ENCODE data around the gene SHROOM1. TPM values are rescaled to one million over a fixed set of nuclear protein-coding genes. Genes with fewer than 3 reads are reported as not detected.

SHROOM1 gene
- total and polyA plus RNA-seq, 2 experiments from 2014 or later, result 2.5 to 5.4 TPM

DNA sequence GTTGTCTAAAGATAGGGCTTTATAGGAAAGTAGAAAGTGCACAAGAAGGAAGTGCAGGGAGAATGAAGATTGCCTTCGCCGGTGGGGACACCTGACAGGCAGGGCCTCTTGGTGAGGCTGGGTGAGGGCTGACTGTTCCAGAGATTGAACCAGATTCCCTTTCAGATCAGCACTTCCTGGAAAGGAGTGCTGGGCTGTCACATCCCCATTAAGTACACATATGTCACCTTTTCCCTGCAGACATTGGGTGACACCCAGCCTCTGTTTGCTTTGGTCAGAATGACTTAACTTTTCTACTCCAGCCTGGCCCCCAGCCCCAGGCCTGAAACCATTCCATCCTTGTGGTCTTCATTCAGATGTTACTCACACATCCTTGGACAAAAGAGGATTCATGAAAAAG, 7.4 kb upstream of the SHROOM1 start:
- ATAC-seq (no peak), DNase-seq (ENCODE audit: low spot score) (no peak)
- H3K27ac ChIP-seq (ENCODE audit: low read depth), result no peak overlapping the region
- H3K36me3 ChIP-seq (ENCODE audit: insufficient read depth), result no peaks in the 10 kb centered on the region
- no peak overlapping the region for H3K4me3 ChIP-seq
- no peaks in the 10 kb centered on the region for H3F3A ChIP-seq (replicated peaks; ENCODE audit: low read depth)
- H3K27ac Mint-ChIP-seq, result no peak overlapping the region
- H3K79me2 ChIP-seq (replicated peaks; ENCODE audit: insufficient read depth), result no peaks in the 10 kb centered on the region
- no peaks in the 10 kb centered on the region for H3K9me3 Mint-ChIP-seq
- peaks cover 5% of the 10 kb centered on the region; the same call in 1 of the 2 replicates for H3K27me3 ChIP-seq (ENCODE audit: insufficient read depth)
- H3K4me1 Mint-ChIP-seq, result no peaks in the 10 kb centered on the region
- no peaks in the 10 kb centered on the region for H4K20me1 ChIP-seq (replicated peaks; ENCODE audit: insufficient read depth)
- H3K27me3 Mint-ChIP-seq (ENCODE audit: insufficient read depth, low read depth, poor library complexity), result peaks cover 2% of the 10 kb centered on the region
- no peaks in the 10 kb centered on the region for H3K4me1 ChIP-seq (ENCODE audit: insufficient read depth)
- H3K4me2 ChIP-seq, result no peak overlapping the region
- no peaks in the 10 kb centered on the region for H3K36me3 Mint-ChIP-seq (ENCODE audit: low read depth)
- no peak overlapping the region for H2AFZ ChIP-seq
- no peaks in the 10 kb centered on the region for H3K9me2 ChIP-seq (ENCODE audit: insufficient read depth)
- TF ChIP-seq, protein P1, sequence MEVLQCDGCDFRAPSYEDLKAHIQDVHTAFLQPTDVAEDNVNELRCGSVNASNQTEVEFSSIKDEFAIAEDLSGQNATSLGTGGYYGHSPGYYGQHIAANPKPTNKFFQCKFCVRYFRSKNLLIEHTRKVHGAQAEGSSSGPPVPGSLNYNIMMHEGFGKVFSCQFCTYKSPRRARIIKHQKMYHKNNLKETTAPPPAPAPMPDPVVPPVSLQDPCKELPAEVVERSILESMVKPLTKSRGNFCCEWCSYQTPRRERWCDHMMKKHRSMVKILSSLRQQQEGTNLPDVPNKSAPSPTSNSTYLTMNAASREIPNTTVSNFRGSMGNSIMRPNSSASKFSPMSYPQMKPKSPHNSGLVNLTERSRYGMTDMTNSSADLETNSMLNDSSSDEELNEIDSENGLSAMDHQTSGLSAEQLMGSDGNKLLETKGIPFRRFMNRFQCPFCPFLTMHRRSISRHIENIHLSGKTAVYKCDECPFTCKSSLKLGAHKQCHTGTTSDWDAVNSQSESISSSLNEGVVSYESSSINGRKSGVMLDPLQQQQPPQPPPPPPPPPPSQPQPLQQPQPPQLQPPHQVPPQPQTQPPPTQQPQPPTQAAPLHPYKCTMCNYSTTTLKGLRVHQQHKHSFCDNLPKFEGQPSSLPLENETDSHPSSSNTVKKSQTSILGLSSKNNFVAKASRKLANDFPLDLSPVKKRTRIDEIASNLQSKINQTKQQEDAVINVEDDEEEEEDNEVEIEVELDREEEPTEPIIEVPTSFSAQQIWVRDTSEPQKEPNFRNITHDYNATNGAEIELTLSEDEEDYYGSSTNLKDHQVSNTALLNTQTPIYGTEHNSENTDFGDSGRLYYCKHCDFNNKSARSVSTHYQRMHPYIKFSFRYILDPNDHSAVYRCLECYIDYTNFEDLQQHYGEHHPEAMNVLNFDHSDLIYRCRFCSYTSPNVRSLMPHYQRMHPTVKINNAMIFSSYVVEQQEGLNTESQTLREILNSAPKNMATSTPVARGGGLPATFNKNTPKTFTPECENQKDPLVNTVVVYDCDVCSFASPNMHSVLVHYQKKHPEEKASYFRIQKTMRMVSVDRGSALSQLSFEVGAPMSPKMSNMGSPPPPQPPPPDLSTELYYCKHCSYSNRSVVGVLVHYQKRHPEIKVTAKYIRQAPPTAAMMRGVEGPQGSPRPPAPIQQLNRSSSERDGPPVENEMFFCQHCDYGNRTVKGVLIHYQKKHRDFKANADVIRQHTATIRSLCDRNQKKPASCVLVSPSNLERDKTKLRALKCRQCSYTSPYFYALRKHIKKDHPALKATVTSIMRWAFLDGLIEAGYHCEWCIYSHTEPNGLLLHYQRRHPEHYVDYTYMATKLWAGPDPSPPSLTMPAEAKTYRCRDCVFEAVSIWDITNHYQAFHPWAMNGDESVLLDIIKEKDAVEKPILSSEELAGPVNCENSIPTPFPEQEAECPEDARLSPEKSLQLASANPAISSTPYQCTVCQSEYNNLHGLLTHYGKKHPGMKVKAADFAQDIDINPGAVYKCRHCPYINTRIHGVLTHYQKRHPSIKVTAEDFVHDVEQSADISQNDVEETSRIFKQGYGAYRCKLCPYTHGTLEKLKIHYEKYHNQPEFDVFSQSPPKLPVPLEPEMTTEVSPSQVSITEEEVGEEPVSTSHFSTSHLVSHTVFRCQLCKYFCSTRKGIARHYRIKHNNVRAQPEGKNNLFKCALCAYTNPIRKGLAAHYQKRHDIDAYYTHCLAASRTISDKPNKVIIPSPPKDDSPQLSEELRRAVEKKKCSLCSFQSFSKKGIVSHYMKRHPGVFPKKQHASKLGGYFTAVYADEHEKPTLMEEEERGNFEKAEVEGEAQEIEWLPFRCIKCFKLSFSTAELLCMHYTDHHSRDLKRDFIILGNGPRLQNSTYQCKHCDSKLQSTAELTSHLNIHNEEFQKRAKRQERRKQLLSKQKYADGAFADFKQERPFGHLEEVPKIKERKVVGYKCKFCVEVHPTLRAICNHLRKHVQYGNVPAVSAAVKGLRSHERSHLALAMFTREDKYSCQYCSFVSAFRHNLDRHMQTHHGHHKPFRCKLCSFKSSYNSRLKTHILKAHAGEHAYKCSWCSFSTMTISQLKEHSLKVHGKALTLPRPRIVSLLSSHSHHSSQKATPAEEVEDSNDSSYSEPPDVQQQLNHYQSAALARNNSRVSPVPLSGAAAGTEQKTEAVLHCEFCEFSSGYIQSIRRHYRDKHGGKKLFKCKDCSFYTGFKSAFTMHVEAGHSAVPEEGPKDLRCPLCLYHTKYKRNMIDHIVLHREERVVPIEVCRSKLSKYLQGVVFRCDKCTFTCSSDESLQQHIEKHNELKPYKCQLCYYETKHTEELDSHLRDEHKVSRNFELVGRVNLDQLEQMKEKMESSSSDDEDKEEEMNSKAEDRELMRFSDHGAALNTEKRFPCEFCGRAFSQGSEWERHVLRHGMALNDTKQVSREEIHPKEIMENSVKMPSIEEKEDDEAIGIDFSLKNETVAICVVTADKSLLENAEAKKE (CRISPR knock-in tag; IDR thresholded peaks at IDR 0.05), result no peak
- TF ChIP-seq, protein P2, sequence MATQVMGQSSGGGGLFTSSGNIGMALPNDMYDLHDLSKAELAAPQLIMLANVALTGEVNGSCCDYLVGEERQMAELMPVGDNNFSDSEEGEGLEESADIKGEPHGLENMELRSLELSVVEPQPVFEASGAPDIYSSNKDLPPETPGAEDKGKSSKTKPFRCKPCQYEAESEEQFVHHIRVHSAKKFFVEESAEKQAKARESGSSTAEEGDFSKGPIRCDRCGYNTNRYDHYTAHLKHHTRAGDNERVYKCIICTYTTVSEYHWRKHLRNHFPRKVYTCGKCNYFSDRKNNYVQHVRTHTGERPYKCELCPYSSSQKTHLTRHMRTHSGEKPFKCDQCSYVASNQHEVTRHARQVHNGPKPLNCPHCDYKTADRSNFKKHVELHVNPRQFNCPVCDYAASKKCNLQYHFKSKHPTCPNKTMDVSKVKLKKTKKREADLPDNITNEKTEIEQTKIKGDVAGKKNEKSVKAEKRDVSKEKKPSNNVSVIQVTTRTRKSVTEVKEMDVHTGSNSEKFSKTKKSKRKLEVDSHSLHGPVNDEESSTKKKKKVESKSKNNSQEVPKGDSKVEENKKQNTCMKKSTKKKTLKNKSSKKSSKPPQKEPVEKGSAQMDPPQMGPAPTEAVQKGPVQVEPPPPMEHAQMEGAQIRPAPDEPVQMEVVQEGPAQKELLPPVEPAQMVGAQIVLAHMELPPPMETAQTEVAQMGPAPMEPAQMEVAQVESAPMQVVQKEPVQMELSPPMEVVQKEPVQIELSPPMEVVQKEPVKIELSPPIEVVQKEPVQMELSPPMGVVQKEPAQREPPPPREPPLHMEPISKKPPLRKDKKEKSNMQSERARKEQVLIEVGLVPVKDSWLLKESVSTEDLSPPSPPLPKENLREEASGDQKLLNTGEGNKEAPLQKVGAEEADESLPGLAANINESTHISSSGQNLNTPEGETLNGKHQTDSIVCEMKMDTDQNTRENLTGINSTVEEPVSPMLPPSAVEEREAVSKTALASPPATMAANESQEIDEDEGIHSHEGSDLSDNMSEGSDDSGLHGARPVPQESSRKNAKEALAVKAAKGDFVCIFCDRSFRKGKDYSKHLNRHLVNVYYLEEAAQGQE (IDR thresholded peaks at IDR 0.05; ENCODE audit: unreplicated experiment), result no peak
- no peak overlapping the region for H3K4me3 Mint-ChIP-seq
